ENCODE data around the gene SACS. TPM values are rescaled to one million over a fixed set of nuclear protein-coding genes. Genes with fewer than 3 reads are reported as not detected.
A peak's percentile ranks its signal among the peaks of the same experiment; 100 is the strongest.

The SACS gene
- total RNA-seq, 4 donors from 2014 or later: 12.9 to 32.9 (median 23.5) TPM

DNA sequence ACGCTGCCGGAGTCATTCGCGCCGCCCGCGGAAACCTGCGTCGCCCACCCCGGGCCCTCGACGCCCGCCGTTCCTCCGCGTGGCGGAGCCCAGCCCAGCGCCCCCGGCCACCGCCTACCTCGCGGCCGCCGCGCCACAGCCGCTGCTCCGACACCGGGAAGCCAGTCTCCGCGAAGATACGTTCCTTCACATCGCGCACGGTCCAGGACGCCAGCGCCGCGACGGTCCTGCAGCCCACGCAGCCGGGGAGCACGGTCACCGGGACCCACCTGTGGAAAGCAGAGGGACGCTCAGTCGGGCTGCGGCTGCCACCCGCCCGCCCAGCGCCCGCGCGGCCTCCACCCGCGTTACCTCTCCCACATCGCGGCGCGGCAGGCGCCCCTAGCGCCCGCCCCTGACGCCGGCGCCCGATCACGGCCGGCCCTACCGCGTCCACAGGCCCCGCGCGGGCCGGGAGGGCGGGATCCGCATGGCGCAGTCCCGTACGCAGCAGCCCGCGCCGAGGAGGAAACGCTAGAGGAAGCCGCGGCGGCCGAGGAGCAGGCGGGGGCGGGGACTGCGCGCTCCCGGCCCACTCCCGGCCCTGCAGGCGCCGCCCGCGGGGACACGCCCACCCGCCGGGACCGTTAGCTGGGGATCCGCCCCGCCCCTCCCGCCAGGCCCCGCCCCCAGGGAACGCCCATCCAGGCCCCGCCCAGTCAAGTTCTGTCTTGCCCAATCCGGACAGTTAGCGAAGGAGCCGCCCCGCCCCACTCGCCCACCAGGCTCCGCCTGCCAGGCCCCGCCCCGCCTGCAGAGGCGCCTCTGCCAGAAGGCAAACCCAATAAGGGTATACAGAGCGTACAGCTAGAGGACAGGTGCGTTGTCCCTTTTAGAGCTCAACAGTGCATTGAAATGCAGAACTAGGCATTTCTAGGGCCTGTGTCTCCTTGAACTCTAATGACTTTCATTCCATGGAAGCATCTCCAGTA lies 58.2 kb downstream of the SACS start:
- Histone ChIP-seq H3K4me1 (peaks cover 0 to 48% (median 10%) of the 10 kb centered on the region in 4 donors), H3K27me3 (no peaks in the 10 kb centered on the region), H3K36me3 (peaks cover 0 to 7% (median 0%) of the 10 kb centered on the region in 3 donors), H3K4me3 (peak overlapping the region; percentile 63 to 85 (median 76)), H3K27ac (peak overlapping the region; percentile 50 to 90 (median 80)), H3K9me3 (no peaks in the 10 kb centered on the region)
- 1 to 2% methylated on average over 48 to 61 of the region's 117 CpGs for WGBS, 2 donors
- peak; percentile 92 to 97 for DNase-seq (ENCODE audit: low spot score in 2 of 2)
- peak; percentile 15 to 67 for TF ChIP-seq POLR2A (IDR thresholded peaks at IDR 0.05)
- TF ChIP-seq EP300 (IDR thresholded peaks at IDR 0.05): peak in 1 of 2 donors; percentile 62
- TF ChIP-seq, protein P1, sequence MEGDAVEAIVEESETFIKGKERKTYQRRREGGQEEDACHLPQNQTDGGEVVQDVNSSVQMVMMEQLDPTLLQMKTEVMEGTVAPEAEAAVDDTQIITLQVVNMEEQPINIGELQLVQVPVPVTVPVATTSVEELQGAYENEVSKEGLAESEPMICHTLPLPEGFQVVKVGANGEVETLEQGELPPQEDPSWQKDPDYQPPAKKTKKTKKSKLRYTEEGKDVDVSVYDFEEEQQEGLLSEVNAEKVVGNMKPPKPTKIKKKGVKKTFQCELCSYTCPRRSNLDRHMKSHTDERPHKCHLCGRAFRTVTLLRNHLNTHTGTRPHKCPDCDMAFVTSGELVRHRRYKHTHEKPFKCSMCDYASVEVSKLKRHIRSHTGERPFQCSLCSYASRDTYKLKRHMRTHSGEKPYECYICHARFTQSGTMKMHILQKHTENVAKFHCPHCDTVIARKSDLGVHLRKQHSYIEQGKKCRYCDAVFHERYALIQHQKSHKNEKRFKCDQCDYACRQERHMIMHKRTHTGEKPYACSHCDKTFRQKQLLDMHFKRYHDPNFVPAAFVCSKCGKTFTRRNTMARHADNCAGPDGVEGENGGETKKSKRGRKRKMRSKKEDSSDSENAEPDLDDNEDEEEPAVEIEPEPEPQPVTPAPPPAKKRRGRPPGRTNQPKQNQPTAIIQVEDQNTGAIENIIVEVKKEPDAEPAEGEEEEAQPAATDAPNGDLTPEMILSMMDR (IDR thresholded peaks at IDR 0.05): peak in 4 of 5 experiments; percentile 3 to 51 (median 26)

DNA sequence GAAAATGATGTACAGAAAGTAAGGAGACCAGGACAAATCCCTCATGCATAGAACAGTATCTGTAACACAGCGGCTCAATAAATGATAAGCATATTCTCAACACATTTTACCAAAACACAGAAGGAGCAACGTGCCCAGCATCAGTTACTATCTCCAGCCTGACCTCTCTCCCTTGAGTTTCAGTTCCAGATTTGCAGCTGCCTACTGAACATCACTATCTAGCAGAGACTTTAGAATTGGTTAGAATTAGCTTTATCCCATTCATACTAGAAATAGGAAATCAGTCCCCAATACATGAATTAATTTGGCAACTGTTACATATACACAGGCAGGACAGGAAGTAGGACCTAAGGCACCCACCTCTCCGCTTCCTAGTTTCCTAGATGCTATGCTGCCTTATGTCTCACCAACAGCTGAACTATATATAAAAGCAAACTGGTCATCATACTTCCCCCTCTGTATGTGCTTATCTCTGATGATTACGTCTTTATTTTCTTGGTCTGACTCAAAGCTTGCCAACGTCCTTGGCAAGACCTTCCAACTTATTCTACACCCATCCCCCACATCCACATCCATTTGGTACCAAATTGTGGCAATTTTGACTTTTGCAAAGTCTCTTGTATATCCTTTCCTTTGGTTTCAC lies 61.1 kb downstream of the SACS start:
- H3K4me3 ChIP-seq: no peak overlapping the region
- H3K27ac ChIP-seq: no peak overlapping the region
- TF ChIP-seq EP300 (IDR thresholded peaks at IDR 0.05): no peak
- TF ChIP-seq, protein P1 (IDR thresholded peaks at IDR 0.05): no peak
- TF ChIP-seq POLR2A (IDR thresholded peaks at IDR 0.05): no peak

DNA sequence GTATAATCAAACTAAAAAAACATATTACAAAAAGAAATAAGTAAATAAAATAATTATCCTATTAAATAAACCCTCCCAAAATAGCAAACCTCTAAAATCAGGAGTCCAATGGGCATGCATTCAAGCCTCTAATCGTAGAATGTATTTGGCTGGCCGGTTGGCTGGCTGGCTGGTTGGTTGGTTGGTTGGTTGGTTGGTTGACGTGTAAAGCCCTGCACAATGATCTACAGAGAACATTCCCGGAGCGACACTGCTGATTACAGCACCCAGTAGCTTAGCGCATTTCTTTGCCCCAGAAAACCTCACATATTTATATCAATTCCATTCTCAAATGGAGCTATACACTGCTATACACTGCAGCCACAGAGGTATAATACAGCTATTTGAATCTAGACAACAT lies 65.6 kb downstream of the SACS start:
- H3K4me1 ChIP-seq: peaks cover 0 to 10% (median 0%) of the 10 kb centered on the region in 4 donors
- H3K27me3 ChIP-seq: no peaks in the 10 kb centered on the region
- H3K36me3 ChIP-seq: peaks cover 0 to 81% (median 6%) of the 10 kb centered on the region in 3 donors
- no peaks in the 10 kb centered on the region for H3K9me3 ChIP-seq
- TF ChIP-seq, protein P1 (IDR thresholded peaks at IDR 0.05): no peak
- TF ChIP-seq POLR2A (IDR thresholded peaks at IDR 0.05) (no peak), EP300 (IDR thresholded peaks at IDR 0.05) (no peak)
- no peak overlapping the region for H3K4me3 ChIP-seq
- no peak overlapping the region for H3K27ac ChIP-seq
- WGBS, 2 donors: 93 to 97% methylated on average over 6 of the region's 6 CpGs
- no peak for DNase-seq (ENCODE audit: low spot score in 2 of 2)

More for the DNA sequence above, 61.1 kb downstream of the SACS start:
- WGBS, 2 donors: 45 to 54% methylated on average over 5 of the region's 5 CpGs
- Histone ChIP-seq H3K36me3 (peaks cover 0 to 36% (median 0%) of the 10 kb centered on the region in 3 donors), H3K4me1 (peaks cover 0 to 34% (median under 1%) of the 10 kb centered on the region in 4 donors), H3K27me3 (no peaks in the 10 kb centered on the region), H3K9me3 (no peaks in the 10 kb centered on the region)
- no peak for DNase-seq (ENCODE audit: low spot score in 2 of 2)

DNA sequence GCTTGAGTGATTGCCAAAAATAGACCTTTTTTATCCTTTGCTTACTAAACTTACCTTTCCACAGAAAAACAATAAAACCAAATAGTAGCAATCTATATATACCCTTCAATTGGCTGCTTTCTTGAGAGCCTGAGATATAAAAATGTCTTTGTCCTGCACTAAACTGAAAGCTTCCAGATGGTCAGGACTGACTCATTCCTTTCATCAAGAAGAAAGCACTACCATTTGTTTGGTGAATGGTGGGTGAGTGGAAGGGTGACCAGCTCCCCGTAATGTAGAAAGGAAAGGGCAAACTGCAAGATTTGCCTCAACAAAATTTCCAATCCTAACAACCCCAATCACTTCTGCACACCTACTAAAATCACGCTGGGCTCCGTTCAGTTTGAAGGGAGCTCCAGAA lies 67.8 kb downstream of the SACS start:
- Histone ChIP-seq H3K4me1 (no peaks in the 10 kb centered on the region), H3K36me3 (peaks cover 0 to 97% (median 6%) of the 10 kb centered on the region in 3 donors), H3K4me3 (no peak overlapping the region), H3K27me3 (no peaks in the 10 kb centered on the region), H3K9me3 (no peaks in the 10 kb centered on the region), H3K27ac (no peak overlapping the region)
- DNase-seq (ENCODE audit: low spot score in 2 of 2): no peak
- WGBS, 2 donors: 64 to 80% methylated on average over 3 of the region's 3 CpGs
- TF ChIP-seq, protein P1 (IDR thresholded peaks at IDR 0.05): no peak
- TF ChIP-seq EP300 (IDR thresholded peaks at IDR 0.05) (no peak), POLR2A (IDR thresholded peaks at IDR 0.05) (no peak)
